Embryonic facial prominence (tissue), 1 donor: ENCODE measurements around the gene ADAM19.

Experiments used
- DNase-seq: peaks from one replicate; pipeline ENCODE4 v3.0.0-alpha.2; 2016; ENCODE audit errors: extremely low spot score

The ADAM19 gene

DNA sequence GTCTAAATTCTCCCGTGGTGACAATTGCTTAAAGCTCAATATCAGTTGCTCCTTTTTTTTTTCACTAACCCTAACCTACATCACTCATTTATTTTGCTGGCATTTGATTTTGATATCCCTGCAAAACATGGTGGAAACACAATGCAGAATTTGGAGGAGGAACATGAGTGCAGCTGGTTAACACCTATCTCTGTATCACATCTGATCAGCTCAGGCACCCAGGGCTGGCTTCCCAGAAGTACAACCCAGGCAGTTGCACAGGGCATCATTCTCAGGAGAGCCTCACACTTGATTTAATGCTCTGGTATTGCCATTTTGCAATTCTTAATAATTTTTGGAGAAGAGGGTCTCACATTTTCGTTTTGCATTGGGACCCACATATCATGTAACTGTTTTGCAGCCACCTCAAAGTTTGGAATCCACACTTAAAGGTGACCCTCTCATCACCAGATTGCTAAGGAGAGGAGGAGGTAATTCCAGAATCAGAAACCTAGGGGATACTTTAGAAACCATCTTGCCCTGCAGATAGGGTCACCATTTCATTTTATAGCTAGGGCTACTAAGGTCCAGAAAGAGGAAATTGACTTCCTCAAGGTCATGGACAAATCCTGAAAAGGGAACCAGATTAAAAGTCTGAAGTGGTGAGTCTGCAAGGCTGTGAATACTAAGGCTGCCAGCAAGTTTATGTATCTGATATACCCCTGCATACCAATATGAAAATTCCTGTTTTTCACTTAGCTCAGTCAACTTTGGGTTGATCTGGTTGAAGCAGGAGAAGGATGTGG lies 19.3 kb upstream of the ADAM19 start:
- no peak for DNase-seq

DNA sequence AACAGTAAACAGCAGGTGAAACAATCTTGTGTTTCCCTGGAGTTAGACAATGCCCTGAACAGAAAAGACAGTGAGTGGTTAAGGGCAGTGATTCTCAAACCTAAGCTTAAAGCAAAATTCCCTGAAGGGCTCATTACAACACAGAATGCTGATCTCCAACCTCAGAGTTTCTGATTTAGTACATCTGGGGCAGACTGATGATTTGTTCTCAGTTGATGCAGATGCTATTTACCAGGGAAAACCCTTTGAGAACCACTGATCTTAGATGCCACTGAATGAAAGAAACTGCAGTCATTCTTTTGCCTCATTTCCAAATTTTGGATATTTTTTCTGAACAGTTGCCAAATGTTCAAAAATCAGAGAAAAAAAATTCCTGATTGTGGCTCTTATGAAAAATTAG lies 18.7 kb upstream of the ADAM19 start:
- no peak for DNase-seq

DNA sequence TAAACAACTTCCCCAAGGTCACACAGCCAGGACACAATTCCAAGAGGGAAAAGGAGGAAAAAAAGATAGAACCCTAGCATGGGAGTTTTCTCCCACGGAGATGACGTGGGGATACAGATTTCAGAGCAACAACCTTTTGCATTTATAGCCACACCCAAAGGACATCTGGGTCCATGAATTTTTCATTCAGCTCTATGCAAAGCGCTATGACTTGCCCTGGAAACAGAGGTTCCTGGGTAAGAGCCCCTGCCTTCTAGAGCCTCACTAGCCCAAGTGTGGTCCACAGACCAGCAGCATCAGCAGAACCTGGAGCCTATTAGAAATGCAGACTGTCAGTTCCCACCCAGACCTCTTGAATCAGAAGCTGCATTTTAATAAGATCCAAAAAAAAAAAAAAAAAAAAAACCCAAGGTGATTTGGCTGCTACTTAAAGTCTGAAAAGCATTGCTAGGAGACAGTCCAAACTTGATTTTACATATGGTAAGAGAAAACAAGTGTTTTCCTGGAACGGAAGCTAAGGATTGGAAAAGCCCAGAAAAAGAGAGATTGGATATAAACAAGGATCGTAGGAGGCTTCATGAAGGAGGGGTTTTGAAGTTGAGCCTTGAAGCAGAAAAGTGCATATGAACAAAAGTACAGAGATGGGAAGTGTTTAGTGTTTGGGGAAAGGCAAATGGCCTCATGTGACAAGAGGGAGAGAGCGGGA lies 17.6 kb upstream of the ADAM19 start:
- DNase-seq: no peak

DNA sequence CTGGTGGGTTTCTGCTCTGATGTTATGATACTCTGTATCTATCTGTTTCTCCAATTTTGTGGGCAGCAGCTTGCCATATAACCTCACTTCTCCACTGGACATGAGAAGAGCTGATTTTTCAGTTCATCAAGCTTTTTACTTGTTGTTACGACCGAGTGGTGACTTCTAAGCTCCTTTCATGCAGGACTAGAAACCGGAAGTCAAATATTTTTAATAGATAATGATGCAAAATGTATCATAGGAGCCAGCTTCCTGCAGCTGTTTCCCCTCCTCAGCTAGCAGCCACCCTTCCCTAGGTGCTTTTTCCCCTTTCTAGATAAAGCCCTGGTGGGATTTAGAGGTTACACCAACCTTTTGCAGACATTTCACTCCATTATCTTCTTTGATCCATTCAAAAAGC lies 17.0 kb upstream of the ADAM19 start:
- DNase-seq: no peak

DNA sequence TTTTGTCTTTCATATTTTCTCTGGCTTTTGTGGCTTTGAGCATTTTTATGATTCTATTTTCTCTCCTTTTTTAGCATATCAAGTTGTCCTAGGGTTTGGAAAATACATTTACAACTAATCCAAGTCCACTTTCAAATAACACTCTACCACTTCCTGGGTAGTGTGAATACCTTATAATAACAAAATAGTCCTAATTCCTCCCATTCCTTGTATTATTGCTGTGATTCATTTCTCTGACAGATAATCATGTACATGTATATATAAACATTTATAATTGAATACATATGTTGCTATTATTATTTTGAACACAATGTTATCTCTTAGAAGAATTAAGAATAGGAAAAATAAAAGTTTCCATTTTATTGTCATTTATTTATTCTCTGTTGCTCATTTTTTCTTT lies 14.9 kb upstream of the ADAM19 start:
- no peak for DNase-seq

DNA sequence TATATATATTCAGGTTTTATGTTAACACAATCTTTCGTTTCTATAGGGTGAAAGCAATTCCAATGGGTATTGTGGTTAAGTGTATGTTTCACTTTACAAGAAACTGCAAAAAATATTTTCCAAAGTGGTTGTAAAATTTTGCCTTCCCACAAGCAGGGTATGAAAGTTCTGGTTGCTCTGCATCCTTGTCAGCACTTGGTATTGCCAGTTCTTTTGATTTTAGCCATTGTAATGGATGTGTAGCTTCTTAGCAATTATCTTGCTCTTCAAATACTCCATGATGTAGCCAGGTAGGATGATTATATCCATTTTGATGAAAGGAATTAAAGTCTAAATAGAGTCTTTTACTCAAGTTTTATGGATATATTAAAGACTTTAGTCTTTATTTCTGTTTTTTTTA lies 9.1 kb upstream of the ADAM19 start:
- DNase-seq: no peak

DNA sequence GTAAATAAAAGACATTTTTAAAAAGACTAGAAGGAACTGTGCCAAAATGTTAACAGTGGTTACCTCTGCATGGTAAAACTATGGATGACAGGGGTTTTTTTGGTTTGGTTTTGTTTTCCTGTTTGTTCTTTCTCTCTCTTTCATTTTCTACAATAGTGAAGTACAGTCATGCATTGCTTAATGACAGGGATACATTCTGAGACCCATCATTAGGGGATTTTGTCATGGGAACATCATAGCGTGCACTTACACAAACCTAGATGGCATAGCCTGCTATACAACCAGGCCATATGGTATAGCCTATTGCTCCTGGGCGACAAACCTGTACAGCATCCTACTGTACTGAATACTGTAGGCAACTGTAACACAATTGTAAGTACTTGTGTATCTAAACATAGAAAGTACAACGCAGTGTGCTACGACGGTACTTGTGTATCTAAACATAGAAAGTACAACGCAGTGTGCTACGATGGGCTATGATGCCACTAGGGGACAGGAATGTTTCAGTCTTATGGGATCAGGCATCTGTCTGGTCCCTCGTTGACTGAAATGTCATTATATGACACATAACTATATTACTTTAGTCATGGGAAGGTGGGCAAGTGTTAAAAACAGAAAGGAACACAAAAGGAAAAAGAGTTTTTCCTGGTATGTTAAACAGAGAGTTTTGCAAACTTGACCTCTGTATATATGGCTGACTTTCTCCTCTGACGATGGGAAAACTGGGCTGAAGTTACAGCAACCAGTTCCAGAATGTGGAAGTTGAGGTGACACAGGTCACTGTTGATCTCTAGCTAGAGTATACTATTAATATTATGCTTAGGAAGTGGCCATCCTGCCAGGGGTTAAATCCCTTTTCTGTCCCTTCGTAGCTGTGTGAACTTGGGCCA lies 7.4 kb upstream of the ADAM19 start:
- DNase-seq: no peak

DNA sequence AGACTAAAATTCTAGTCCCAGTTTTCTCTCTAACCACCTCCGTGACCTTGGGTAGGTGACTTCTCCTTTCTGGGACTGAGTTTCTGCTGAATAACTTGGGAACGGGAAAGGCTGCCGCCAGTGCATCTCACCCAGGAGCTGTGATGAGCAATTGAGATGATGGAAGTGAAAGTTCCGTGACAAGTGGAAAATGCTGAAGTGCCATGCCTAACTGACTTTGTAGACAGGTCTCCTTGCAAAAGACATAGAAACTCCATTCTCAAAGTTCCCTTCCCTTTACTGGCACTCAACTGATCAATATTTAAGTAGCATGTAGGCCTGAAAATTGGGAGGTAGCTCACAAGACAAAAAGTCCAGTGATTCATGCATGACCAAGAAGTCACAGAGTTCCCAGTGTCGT lies 6.3 kb upstream of the ADAM19 start:
- no peak for DNase-seq

DNA sequence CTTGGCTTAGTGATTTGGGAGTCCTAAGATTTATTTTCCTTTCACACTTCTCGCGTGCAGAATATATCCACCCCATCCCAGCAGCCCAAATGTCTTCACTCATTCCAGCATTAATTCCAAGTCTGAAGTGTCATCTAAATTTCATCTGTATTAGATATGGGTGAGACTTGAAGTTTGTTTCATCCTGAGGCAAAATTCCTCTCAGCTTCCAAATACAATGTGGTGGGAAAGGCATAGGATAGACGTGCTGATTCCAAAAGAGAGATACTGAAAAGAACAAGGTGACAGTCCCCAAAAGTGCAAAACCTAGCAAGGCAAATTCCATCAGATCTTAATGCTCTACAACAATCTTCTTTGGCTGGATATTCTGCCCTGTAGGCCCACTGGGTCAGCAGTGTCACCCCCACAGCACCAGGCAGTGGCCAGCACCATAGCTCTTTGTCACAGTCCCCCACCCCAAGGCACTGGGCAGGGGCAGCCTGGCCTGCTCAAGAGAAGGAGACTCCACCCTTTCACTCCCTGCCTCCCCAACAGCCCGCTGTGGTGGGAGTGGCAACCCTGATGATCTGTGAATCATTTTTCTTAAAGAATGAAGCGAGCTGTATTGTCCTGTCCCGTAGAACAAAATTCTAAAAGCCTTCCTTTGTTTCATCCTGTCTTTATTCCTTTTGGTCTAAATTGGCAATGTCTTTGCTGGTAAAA lies 2.7 kb upstream of the ADAM19 start:
- no peak for DNase-seq

DNA sequence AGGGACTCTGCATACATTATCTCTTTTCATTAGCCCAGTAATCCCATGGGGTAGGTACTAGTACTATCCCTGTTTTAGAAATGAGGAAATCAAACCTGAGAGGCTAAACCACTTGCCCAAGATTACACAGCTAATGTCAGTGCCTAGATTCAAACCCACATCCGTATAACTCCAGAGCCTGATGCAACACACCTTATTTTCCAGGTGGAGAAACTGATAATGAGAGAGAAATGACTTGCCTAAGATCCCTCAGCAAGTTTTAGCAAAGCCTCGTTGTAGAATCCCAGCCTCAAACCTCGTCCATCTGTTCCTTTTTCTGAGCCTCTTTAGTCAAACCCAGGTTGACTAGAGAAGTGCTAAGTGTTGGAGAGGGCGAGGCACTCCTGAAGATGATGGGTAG lies 1.1 kb upstream of the ADAM19 start:
- DNase-seq: no peak

DNA sequence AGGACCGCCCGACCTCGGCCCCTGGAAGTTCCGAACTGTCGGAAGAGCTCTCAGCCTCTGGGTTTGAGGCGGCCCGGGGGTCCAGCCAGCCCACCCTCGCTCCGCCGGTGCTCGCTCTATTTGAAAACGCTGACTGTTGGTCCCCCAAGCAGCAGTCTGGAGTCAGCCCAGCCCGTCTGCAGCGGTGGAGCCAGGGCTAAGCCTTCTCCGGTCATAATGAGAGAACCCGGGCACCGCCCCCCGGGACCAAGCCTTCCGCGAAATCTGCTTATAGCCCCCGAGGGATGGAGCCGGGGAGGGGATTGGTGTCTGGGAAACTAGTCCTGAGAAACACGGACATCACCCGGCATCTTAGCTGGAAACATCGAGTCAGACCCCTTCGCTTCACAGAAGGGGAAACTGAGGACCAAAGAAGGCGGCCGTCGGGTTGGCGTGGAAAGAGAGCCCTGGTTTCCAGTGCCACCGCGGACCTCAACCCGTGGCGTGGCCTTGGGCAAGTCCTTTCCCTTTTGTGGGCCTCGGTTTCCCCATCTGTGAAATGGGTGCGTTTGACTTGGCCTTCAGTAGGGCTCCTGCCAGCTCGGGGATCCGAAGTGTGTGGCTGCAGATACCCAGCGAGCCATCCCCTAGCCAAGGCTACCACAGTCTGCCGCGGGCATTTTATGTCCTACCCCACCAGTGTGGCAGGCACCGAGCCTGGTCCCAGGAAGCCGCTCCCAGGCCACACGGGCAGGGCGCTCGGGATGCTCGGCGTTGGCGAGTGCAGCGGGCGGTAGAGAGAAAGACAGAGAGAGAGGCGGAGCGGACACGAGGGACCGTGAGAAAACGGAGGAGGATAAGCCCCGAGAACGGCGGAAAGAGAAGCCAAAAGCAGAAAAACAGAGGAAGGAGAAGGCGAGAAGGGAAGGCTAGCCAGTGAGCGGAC lies 857 bp downstream of the ADAM19 start:
- DNase-seq: no peak

DNA sequence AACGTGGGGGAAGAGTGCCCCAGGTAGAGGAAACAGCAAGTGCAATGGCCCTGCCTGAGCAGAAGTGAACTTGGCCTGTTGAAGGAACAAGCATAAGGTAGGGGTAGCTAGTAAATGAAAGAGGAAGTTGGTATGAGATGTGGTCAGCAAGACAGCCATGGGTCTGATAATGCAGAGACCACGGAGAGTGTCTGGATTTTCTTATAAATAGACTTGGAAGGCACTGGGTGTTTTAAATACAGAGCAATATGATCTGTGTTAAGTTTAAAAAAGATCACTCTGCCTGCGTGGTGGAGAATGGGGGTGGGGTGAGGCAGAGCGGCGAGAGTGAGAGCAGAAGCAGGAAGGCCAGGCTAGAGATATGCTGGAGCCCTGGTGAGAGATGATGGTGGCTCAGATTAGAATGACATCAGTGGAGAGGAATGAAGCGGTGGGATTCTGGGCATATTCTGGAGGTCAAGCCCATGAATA lies 4.2 kb downstream of the ADAM19 start:
- DNase-seq: no peak

DNA sequence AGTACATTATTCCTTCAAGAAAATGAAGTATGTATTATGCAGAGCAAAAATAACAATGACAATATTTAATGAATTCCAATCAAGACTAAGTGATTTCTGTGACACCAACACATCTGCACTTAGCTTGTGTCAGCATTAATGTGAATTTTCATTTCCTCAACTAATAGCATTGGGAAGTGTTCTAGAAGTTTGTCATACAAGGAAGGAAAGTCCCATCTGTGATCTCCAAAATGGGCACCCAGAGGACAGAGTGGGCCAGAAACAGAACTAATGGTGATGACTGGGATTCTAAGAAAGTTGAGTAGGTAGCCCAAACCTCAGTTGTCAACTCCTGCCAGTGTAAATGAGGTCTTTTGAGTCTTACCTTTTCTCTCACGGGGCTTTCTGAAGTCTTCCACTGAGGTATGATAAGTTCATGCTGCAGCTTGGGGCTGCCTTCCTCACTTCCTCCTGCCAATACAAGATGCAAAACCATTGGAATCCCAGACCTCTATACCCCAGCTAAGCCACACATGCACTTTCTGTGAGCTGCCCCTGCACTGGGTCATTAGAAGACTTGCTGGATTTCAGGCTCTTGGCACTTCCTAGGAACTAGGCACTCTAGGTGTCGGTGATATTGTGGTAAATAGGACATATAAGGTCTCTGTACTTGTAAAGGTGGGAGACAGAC lies 4.9 kb downstream of the ADAM19 start:
- no peak for DNase-seq

DNA sequence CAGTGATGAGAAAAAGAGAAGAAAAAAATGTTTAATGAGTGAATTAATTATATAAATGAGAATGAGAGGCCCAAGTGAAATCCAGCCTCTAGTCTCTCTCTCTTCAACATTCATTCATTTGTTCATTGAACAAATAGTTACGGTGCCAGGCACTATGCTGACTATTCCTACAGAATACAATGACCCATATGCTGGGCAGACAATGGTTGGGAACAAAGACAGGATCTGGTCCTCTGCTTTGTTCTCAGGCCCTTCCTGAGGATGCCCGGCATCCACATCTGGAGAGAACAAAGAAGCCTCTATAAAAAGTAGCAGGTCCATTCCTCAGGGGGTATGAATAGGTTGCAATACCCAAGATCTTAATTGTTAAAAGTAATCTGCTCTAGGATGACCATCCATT lies 6.9 kb downstream of the ADAM19 start:
- no peak for DNase-seq

DNA sequence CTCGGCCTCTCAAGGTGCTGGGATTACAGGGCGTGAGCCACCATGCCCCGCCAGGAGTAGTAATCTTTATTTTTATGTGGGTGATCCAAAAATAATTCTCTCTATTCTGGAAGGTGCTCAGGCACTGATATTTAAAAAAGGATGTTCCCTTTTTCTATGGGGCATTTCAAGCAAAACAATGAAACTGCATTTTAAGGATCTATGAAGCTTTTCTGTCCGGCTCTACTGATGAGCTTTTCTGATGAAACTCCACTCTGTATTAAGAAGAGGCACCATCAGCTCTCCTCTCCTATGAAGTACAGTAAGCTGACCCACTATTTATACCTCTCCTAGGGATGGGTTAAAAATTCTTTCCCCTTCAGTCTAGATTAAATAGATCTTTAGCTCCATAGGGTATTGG lies 7.4 kb downstream of the ADAM19 start:
- DNase-seq: no peak

DNA sequence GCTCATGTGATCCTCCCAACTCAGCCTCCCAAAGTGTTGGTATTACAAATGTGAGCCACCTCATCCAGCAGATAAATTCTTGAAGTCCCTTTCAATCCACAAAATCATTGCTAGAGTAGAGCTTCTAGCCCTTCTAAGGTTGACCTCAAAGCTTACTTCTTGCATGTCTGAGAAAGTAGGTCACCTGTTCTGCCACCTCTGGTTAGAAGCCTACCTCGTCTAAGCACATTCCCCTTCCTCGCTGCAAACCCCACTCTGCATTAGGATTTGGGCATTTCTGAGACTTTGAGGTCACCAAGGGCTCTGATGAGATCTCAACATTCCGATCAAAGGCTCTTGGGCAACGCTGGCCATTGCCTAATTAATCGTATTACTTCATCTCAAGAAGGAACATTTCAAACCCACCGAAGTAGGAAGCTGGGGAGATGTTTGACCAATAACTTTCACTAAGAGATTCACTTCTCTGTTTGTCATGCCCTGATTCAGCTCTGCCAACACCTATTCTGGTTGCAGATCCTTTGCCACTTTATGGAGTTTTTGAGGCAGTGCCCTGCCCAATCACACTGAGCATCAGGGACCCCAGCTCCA lies 8.6 kb downstream of the ADAM19 start:
- DNase-seq: no peak

DNA sequence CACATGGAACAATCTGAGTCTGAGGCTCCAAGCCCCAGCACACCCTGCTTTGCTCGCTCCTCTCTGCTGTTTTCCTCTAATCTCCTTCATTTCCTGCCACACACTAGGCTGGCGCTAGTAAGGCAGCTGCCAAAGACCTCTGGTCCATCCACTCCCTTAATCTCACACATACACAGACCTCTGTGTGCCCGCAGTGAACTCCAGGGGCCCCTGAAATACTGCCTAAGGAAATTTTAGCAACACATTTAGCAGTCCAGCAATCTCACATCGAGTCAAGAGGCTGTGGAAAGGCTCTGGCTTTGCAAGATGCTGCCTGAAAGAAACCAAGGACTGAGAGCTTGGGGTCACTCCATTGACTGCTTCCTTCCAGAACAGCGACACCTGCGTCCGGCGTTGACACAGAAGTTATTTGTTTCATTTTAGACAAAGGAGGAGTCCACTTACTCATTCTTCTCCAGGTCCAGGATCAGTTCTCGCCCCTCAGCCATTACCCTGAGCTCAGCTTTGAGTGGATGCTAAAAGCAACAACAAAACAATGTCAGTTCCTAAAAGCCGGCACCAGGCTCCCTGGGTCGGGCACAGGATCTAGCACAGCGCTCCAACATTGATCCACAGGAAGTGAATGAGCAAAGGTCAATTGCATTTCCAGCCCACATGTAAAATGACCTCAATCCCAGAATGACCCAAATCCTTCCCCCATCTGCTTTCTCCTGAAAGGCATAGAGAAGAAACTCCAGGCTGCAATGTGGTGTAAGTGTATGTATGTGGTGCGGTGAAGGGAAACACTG lies 11.5 kb downstream of the ADAM19 start:
- no peak for DNase-seq

DNA sequence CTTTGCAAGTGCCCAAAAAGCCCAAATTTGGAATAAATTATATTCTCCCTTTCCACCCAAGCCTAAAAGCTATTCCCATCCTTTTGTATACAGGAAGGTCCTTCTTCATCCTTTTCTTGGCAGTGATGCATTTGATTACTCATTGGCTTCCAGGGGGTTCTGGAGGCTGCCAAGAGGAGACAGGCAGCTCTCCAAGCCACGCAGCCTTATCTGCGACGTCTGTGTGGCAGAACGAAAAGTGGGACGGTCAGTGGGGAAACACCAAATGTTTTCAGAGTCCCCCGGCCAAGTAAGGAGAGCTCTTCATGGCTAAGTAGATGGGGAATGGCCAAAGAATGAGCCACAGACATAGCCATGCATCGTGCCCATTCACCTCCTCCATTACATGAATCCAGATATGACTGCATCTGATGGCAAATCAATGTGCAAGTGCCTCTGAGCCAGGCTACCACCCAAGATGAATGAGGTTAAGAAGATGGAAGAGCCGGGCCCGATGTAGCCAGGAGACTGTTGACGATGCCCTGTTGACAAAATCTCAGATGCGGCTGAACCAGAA lies 12.1 kb downstream of the ADAM19 start:
- no peak for DNase-seq
